HEK293T (cell line): Measurements from ENCODE around the gene PSD2.

Experiments used
- BHLHE40 ChIP-seq: fragments of 450-650 bp; IDR thresholded peaks from 2 replicates; pipeline ENCODE4 v1.6.1; 2016; ENCODE audit warnings: mild to moderate bottlenecking, moderate library complexity, borderline replicate concordance
- CTBP1 ChIP-seq: fragments of 450-650 bp; IDR thresholded peaks from 2 replicates; pipeline ENCODE4 v1.6.1; 2016; ENCODE audit warnings: borderline replicate concordance
- ELF4 ChIP-seq: fragments of 450-650 bp; IDR thresholded peaks from 2 replicates; pipeline ENCODE4 v1.6.1; 2017; ENCODE audit warnings: antibody characterized with exemption
- FOXA1 ChIP-seq: fragments of 450-650 bp; IDR thresholded peaks from 2 replicates; pipeline ENCODE4 v1.6.1; 2016; ENCODE audit warnings: mild to moderate bottlenecking
- FOXK2 ChIP-seq: fragments of 450-650 bp; IDR thresholded peaks from 2 replicates; pipeline ENCODE4 v1.6.1; 2016; ENCODE audit warnings: mild to moderate bottlenecking
- FOXM1 ChIP-seq: fragments of 450-650 bp; IDR thresholded peaks from 2 replicates; pipeline ENCODE4 v1.6.1; 2017; ENCODE audit warnings: mild to moderate bottlenecking, borderline replicate concordance
- HDGF ChIP-seq: fragments of 450-650 bp; IDR thresholded peaks from 2 replicates; pipeline ENCODE4 v1.6.1; 2017; ENCODE audit warnings: antibody characterized with exemption, borderline replicate concordance
- L3MBTL2 ChIP-seq: fragments of 450-650 bp; conservative IDR thresholded peaks from 2 replicates; pipeline ENCODE4 v1.6.1; 2016; ENCODE audit warnings: mild to moderate bottlenecking
- LEF1 ChIP-seq: fragments of 450-650 bp; IDR thresholded peaks from 2 replicates; pipeline ENCODE4 v1.6.1; 2017; ENCODE audit warnings: mild to moderate bottlenecking, borderline replicate concordance
- NFRKB ChIP-seq: fragments of 450-650 bp; IDR thresholded peaks from 2 replicates; pipeline ENCODE4 v1.6.1; 2016; ENCODE audit warnings: mild to moderate bottlenecking, moderate library complexity
- SP1 ChIP-seq: fragments of 450-650 bp; IDR thresholded peaks from 2 replicates; pipeline ENCODE4 v1.6.1; 2017
- SUZ12 ChIP-seq: fragments of 450-650 bp; IDR thresholded peaks from 2 replicates; pipeline ENCODE4 v1.6.1; 2016; ENCODE audit warnings: mild to moderate bottlenecking
- ZNF384 ChIP-seq: fragments of 450-650 bp; IDR thresholded peaks from 2 replicates; pipeline ENCODE4 v1.6.1; 2016
- TF ChIP-seq, protein P1 (sequence below): fragments of 450-650 bp; IDR thresholded peaks from 2 replicates; pipeline ENCODE4 v1.6.1; 2016

DNA sequence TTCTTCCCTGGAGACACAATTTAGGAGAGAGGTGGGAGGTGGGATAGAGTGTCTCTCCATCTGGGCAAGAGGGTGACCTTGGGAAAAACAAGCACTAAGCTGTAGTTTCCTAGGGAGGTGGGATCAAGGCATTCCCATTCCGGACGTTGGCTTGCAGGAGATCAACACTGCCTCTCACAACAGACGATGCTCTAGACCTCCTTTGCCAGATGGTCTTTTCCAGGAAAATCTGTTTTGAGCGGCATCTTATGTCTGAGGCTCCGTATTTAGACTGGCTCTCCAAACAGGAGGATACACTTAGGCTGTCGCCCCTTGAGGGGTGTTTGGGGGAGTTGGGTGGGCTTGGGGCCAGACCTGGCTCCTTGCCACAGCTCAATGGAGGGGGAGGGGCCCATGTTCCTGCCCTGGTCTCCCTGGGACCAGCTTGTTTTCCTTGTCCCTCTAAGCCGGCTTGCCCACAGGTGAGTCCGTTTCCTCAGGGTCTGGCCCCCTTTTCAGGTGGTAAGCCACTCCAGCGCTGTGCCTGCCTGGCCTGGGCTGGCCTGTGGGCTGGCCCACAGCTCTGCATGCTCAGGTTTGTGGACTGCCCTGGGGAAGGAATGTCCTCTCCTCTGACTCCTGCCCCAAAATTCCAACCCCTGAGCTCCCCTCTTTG is 2.4 kb downstream of the PSD2 start:
- TF ChIP-seq HDGF (no peak), SP1 (no peak), SUZ12 (no peak), FOXM1 (no peak), BHLHE40 (no peak), FOXK2 (no peak), ELF4 (no peak), FOXA1 (no peak), LEF1 (no peak), NFRKB (no peak), L3MBTL2 (no peak), CTBP1 (no peak), ZNF384 (no peak)
- TF ChIP-seq, protein P1, sequence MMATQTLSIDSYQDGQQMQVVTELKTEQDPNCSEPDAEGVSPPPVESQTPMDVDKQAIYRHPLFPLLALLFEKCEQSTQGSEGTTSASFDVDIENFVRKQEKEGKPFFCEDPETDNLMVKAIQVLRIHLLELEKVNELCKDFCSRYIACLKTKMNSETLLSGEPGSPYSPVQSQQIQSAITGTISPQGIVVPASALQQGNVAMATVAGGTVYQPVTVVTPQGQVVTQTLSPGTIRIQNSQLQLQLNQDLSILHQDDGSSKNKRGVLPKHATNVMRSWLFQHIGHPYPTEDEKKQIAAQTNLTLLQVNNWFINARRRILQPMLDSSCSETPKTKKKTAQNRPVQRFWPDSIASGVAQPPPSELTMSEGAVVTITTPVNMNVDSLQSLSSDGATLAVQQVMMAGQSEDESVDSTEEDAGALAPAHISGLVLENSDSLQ = no peak
